DMS114 treated with DMSO at 0.1 percent for 48 hours (cell line): ENCODE results near the gene LIPT2.

ENCODE experiments used
- DNase-seq: peaks from one replicate; lab custom pipeline; 2025; ENCODE audit not compliant: unreplicated experiment; lab: John Stamatoyannopoulos, UW

The LIPT2 gene

DNA sequence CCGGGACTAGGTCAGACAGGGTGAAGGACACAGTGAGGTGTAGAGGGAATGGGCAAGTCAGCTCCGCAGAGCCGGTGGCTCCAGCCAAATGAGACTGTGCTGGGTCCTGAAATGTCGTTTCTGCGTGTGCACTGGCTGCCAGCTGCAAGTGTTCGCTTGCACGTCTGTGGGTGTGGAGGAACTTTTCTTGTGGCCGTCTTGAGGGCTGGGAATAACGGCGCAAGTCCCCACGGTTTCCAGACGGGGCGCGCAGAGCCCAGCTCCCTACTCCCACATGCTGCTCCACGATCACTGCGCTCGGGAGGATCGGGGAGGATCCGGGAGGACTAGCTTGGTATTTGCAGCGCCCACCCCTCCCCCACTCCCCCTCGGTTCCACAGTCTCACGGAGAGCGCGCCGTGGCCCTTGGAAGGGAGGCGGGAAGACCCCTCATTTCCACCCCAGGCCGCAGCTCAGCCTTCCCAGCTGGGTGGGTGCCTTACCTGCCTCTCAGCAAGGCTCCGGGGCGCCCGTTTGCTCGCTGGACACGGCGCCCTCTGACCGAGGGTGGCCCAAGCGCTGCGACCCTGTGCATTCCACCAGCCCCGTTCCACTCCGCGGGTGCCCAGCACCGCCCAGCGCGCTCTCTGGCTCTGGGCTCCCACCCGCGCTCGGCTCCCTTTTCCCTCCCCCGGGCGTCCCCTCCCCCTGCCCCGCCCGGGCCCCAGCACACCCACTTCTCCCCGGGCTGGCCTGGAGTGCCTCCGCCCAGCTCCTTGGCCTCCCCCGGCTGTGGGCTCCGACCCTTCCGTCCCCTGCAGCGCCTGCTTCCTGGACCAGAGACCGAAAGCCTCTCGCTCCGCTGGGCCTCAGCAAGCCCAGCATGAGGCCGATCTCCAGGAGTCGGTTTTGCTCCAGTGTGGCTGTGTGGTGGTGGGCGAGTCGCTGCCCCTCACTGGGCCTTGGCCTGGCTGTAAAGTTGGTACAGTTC is 26.3 kb downstream of the LIPT2 start, which contains the start of gene KCNE3:
TSS of gene KCNE3 (minus strand) at position 634 of the 970 bp plus-strand sequence. CDS start 9,986 bp downstream, outside the sequence.
- no peak for DNase-seq

DNA sequence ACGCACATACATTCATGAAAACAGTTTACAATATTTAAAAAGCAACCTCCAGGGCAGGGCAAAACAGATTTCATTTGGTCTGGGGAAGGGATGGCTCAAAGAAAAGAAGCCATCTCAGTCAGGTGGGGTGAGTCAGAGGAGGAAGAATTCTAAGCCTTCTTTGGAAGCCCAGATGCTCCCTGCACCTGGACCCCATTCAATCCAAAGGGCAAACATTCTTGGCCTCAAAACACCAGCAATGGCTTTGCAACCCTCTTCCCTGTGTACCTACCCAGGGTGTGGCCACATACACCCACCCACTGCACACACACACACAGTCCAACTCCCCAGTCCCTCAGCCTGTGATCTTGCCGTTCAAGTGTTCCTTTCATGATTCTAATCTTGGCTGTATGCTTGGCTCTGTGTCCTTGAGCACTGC is 28.2 kb downstream of the LIPT2 start:
- DNase-seq, result no peak

DNA sequence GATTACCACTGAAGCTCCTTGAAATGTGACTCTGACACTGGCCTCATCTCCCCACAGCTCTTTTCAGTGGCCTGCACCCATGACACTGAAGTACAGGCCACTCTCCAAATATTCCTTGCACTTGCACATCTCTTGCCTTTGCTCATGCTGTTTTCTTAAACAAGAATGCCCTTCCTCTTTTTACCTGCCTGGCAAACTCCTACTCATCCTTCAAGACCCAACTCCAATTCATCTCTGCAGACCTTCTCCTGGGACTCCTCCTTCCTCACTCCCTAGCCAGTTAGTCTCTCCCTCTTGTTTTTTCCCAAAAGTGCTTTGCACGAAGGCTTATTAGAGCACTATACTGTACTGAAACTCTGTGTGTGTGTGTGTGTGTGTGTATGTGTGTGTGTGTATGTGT is 28.8 kb downstream of the LIPT2 start:
- DNase-seq, result no peak

DNA sequence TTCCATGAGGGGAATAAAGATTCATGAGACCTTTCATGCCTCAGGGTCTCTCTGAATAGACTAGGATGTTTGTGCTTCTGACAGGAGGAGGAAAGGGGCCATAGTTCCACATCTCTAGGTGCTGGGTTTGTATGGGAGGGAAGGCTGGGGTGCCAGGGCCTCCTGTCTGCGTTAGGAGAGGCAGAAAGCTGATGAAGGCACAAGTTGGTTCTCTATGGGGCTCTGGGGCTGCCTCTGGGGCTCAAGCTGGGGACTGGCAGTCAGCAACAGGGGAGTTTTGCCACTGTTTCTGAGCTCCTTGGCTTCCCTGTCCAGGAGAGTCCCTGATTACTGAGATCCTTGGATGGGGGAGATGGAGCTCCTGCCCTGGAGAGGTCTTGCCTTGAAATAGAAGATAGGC is 30.3 kb downstream of the LIPT2 start:
- DNase-seq, result no peak

DNA sequence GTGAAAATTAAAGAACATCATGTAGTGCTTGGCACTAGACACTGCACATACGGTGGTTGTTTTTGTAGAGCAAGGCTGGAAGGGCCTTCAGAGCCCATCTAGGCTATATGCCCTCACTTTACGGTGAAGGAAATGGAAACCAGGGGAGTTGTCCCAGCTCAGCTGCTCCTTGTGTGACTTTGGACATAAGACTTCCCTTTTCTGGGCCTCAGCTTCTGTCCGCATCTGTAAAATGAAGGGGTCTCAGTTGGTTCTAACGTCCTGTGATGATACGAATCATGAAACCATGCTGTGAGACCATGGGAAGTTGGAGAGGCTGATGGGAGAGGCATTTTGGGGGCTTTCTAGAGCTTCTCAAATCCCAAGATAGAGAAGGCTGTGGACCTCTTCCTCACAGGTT is 30.9 kb downstream of the LIPT2 start:
- DNase-seq, result no peak

DNA sequence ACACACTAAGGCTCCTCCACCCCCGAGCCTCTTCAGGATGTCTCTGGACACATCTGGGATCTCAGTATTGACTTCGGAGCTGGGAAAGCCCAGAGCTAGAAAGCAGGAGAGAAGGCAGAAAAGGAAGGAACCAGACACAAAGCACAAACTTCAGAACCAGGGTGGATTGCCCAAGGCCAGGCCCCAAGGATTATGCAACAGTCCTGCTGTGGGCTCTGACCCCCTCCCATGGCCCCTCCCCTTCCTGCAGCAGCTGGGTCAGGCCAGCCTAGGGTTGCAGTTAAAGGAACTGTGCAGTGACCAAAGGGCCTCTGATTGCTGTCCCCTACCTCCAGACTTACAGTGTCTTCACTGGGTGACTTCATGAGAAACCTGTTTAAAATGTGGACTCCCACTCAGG is 31.5 kb downstream of the LIPT2 start:
- no peak for DNase-seq

DNA sequence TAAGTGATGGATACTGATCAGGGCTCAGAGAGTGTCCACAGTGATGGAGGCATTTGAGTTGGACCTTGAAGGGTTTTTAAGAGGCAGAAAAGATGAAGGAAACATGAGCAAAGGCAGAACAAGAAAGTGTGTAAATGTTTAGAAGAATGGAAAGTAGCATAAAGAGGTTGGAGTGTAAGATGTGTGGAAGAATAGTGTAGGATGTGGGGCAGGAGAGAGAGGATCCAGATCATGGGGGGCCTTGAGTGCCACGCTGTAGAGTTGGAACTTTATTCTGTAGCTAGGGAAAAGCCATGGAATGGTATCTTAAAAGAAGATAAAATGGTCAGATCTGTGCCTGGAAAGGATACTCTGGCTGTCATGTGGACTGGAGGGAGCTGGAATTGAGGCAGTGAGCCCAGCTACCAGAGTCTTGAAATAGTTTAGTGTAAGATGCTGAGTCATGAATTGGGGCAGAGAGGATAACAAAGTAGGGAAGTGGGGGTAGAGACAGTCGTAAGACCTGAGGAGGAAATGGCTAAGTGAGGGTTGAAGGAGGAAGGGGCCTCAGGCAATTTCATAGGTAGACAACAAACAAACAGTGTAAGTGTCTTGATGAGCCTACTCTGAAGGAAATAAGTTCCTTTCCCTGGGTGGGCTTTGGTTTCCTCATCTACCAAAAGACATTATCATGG is 32.9 kb downstream of the LIPT2 start:
- no peak for DNase-seq

DNA sequence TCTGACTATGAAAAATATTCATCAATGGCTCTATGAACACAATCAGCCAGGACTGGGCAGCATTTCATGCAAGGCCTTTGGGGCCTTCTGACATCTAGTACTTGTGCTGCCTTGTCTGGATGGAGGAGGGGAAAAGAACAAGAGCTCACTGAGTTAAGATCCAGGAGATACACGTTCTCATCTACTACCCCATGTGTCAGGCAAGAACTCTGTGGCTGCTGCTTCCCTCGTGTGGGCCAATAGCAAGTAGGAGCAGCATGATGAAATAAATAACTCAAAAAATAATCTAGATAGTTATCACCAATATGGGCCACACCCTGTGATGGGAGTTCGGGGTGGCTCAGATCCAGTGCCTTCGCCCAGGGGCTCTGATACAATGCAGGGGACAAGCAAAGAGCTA is 33.5 kb downstream of the LIPT2 start:
- DNase-seq, result no peak

DNA sequence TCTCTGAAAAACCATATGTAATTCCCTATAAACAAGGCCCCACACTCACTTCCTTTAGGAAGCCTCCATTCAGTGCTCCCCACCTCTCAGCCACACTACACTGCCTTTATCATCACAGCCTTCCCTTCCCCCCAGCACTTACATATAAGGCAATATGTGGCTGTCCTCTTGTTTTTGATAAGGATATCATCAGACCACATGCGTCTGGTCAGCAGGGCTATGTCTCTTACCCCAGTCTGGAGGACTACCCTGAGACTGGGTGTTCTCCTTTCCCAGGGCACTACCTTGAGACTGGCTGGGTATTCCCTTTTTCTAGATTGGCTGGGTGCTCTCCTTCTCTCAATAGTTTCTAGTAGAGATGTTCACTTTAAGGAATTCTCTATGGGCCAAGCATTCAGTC is 33.9 kb downstream of the LIPT2 start:
- DNase-seq, result no peak

DNA sequence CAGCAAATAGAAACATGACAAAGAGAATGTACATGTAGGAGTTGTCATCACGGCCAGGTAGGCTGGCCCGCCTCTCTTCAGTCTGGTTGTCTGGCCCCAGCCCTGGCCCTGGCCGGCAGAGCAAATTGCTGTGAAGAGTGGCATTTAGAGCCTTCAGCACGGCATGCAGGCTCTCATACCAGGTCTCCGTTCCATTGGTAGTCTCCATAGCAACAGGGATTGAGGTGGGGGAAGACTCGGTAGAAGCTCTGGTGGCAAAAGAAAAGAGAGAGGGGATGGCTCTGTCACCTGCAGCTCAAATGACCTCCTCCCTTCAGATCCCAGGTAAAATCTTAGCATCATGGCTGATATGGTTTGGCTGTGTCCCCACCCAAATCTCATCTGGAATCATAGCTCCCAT is 36.2 kb downstream of the LIPT2 start:
- no peak for DNase-seq

DNA sequence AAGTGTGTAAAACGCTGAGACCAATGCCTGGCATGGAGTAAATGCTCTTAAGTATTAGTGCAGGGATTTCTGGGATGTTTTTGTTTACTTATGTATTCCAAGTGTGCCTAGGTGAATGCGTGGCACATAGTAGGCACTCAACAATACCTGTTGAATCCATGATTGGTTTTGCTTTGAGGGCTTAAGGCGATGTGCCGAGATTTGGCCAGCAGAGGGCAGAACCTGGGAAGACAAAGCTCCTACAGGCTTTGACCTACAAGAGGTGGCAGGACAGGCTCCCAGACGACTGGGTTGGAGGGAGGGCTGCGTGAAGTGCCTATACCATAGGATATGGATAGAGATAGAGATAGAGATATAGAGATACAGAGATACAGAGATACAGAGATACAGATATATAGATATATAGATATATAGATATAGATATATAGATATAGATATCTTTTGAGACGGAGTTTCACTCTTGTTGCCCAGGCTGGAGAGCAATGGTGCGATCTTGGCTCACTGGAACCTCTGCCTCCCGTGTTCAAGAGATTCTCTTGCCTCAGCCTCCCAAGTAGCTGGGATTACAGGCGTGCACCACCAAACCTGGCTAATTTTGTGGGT is 40.0 kb downstream of the LIPT2 start:
- DNase-seq, result peak; percentile 24

DNA sequence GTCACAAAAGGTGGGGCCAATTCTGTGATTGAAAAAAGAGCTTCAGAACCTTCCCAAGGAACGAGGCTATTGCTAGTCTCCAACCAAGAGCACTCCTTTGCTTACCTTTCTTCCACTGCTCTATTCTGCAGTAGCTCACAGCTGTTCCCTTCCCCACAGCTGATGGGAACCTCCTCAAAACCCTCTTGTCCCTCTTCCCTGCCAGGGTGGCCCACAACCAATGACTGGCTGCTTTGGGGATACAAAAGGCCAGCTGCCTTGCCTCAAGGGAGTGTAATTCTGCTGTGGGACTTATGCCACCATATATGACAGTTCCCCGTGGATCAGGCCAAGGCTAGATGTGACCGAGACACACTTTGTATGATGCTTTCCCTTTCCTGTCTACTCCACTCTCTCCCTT is 41.2 kb downstream of the LIPT2 start:
- DNase-seq, result no peak

DNA sequence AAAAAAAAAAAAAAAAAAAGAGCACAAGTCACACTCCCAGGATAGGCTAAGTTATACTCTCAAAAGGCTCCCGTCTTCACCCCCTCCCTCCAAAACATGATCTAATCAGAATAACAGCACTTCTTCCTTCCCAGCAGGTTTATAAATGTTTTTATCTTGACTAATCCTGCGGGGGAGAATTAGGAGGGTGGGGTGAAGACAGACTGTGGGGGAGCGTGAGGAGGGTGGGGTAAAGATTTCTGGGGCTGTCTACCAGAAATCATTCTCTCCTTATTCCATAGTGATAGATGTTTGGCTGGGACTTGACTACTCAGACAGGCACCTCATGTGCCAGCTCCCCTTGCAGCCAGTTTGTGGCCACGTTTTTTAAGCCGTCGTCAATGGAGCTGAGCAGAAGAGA is 43.2 kb downstream of the LIPT2 start:
- DNase-seq, result no peak

DNA sequence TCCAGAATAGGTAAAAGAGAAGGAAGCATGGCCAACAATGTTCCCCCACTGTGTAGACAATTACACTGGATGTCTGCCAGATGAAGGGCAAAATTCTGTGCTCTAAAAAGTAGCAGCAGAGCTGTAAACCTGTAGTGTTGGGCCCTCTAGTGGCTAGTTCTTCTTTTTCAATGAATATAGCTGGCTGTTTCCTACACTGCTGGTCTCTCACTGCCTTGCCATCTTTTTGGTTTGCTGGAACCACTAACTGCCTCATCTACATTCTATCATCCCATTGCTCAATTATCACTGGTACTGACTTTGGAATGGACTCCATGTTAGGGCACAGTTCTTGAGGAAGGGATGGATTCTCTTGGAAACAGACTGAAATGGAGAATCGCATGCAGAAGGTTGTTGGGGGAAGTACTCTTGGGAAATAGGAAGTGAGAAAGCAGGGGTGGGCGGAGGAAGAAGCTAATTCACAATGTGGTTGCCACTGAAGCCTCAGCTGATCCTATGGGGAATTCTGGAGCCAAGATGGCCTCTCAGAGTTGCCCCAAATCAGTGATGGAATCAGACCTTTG is 44.1 kb downstream of the LIPT2 start:
- DNase-seq, result peak; percentile 39

DNA sequence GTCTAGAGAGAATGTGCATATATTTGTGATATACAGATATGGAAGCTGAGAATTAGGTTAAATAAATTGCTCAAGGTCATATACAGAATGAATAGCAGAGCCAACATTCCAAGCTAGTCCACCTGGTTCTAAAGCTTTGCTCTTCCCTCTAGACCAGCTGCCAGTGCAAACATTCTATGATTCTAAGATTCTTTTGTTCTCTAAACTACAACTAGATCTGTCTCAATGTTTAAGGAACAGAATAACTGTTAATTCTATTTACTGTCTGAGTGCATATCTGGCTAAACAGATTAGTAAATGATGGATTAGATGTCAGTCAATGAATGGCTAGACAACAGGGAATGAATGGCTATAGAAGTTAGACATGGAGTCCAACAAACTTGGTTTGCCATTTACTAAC is 45.8 kb downstream of the LIPT2 start:
- no peak for DNase-seq

DNA sequence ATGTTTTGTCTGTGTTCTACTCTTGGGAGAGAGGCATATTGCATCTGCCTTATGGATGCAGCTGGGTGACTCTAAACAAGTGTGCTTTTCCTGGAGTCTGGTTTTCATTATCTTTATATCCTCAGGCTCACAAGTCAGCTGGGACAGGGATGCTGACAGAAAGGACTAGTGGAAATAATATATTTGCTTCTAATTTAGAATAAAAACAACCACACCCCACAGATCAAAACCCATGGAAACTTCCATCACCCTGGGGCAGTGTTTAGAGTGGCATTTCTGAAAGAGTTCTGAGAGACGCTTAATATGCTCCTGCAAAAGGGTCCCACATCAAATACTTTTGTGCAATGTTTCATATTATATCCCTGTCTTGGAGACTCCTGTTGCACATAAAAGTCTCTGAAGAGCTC is 47.0 kb downstream of the LIPT2 start:
- DNase-seq, result no peak

DNA sequence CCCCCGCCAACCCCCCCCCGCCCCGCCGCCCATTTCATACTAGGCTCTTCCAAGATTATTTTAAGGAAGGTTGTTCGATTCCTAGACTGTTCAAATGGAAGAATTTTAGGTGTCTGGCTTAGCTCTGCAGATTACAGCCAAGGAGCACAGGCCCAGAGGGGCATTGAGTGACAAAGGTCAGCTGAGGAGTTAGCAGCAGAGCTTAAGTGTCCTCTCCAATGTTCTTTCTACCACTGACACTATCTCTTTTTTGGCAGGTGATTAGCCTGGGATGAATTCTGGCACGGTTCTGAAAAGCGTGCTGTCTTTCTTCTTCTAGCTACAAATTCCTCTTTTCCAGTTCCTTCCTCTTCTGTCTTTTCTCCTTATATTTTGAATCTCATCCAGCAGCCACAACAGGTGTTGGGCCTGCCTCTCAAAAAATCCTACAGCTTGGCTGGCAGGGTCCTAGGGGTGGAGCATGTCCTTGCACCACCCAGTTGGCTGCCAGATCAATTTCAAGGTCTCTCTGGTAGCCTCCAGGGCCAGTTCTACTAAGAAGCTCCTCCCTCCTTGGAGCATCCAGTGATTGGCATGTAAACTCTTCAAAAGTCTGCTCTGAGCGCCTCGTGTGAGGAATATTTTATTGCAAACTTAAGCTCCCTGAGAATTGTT is 49.2 kb downstream of the LIPT2 start:
- no peak for DNase-seq

DNA sequence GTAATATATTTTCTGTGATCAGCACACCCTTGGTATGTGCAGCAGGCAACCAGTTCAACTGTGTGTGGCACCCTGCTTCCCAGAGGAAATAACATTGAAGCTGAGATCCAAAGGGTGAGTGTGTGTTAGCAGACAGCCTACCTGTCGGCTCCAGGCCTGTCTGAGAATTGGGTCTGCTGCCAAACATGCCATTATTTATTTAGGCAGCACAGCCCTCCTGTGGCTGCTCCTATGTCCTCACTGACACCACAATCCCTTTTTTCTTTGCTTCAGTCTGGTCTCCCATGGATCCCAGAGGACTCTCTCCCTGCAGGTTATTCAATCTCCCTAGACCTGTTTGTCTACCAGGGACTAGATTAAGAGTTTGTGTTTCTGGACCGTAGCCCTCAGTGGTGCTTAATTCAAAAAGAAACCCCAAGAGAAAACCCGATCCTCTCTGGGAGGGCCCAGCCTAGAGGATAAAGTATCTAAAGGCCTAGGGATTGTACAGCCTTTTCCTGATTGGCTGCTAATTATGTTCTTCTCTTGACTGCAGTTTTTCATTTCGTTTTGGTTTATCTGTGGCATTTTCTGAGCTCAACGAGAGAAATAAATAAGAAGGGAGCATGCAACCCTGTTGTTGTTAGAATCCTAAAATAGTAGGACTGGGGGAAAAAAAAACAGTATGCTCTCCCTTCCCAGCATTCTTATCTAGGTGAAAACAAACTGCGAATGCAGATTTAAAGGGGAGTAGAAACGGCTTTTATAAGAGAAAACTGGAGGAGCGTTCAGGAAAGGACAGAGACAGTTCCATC is 50.3 kb downstream of the LIPT2 start:
- DNase-seq, result no peak

DNA sequence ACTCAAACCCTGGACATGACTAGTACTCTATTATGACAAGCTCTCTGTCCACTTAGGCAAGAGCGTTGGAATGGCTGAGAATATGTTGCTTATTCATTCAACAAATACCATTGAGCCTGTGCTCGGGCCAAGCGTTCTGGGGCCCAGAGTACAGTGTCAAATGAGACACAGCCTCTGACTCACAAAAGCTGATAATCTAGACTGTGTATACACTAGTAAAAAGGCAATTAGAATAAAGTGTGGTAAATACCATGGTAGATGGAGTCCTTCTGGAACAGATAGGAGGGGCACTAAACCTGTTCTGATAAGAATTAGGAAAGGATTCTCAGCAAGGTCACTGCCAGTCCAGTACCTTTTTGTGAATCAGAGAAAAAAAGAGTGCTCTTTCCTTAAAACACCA is 50.9 kb downstream of the LIPT2 start:
- no peak for DNase-seq
